Measurements from ENCODE around the gene AMDHD2.

The AMDHD2 gene

DNA sequence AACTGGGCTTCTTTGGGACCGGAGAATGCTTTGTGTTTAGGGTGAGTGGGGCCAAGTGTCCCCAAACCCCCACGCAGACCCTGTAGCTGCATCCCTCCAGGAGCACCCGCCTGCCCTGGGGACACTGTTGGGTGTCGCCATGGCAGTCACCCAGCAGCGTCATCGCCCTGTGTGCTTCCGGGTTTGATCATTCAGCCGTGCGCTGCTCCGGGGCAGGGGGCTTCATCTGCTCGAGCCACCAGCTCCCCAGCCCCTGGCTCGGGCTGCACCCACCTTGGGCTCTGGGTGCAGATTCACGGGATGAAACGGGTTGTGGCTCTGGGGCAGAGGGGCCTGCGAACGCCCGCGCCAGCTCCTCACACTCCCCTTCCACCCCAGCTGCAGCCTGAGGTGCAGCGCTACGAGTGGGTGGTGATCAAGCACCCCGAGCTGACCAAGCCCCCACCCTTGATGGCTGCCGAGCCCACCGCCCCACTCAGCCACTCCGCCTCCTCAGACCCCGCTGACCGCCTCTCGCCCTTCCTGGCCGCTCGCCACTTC lies 20.2 kb upstream of the AMDHD2 start:
- TF ChIP-seq, protein P1, sequence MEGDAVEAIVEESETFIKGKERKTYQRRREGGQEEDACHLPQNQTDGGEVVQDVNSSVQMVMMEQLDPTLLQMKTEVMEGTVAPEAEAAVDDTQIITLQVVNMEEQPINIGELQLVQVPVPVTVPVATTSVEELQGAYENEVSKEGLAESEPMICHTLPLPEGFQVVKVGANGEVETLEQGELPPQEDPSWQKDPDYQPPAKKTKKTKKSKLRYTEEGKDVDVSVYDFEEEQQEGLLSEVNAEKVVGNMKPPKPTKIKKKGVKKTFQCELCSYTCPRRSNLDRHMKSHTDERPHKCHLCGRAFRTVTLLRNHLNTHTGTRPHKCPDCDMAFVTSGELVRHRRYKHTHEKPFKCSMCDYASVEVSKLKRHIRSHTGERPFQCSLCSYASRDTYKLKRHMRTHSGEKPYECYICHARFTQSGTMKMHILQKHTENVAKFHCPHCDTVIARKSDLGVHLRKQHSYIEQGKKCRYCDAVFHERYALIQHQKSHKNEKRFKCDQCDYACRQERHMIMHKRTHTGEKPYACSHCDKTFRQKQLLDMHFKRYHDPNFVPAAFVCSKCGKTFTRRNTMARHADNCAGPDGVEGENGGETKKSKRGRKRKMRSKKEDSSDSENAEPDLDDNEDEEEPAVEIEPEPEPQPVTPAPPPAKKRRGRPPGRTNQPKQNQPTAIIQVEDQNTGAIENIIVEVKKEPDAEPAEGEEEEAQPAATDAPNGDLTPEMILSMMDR (IDR thresholded peaks at IDR 0.05) = no peak

DNA sequence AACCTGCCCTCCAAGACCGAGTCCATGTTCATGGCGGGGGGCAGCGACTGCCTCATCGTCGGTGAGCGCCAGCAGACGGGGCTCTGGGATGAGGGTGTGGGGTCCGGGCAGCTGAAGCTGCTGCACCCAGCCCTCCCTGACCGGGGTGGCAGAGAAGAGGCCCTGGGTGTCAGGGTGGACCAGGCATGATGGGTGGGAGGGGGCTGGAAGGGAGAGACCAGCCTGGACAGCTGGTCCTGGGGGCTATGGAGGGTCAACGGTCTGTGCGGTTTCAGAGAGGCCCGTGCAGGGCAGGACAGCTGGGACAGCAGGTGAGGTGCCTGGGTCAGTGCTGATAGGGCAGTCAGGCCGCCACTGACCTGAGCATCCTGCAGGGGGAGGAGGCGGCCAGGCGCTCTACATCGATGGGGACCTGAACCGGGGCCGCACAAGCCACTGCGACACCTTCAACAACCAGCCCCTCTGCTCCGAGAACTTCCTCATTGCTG lies 19.7 kb upstream of the AMDHD2 start:
- TF ChIP-seq, protein P1 (IDR thresholded peaks at IDR 0.05) = no peak

DNA sequence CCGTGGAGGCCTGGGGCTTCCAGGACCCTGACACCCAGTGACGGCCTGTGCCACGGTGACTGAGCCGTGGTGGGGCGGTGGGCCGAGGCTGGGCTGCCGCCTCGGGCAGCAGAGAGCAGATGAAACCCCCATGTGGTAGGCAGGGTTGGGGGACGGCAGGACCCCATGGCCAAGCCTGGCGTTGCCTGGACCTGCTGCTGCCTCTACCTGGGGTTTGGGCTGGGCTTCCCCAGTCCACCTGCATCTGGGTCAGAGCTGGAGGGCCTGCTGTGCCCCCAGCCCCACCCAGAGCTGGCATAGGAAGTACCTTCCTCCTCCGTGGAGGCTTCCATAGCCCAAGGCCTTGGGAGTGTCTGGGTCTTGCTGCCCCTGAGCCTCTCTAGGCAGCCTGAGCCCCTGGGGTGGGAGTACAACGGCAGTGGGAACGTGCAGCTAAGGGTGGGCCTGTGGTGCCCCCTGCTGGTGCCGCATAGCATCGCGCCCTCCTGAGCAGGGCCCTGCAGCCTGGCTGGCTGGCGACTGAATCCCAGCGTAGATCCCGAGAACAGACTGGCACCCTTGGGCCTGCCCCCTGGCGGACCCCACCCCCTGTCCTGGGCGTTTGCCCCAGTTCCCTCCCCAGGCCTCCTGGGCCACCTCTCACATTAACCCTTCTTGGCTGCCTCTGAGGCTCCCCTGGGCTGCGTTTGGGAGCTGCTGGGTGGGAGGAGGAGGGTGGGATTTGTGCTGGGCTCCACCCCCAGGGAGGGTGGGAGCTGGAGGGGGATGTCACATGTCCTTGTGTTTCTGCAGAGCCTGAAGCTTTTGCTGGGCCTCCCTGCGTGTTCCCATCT lies 19.0 kb upstream of the AMDHD2 start:
- TF ChIP-seq, protein P1 (IDR thresholded peaks at IDR 0.05) = peak; percentile 94

DNA sequence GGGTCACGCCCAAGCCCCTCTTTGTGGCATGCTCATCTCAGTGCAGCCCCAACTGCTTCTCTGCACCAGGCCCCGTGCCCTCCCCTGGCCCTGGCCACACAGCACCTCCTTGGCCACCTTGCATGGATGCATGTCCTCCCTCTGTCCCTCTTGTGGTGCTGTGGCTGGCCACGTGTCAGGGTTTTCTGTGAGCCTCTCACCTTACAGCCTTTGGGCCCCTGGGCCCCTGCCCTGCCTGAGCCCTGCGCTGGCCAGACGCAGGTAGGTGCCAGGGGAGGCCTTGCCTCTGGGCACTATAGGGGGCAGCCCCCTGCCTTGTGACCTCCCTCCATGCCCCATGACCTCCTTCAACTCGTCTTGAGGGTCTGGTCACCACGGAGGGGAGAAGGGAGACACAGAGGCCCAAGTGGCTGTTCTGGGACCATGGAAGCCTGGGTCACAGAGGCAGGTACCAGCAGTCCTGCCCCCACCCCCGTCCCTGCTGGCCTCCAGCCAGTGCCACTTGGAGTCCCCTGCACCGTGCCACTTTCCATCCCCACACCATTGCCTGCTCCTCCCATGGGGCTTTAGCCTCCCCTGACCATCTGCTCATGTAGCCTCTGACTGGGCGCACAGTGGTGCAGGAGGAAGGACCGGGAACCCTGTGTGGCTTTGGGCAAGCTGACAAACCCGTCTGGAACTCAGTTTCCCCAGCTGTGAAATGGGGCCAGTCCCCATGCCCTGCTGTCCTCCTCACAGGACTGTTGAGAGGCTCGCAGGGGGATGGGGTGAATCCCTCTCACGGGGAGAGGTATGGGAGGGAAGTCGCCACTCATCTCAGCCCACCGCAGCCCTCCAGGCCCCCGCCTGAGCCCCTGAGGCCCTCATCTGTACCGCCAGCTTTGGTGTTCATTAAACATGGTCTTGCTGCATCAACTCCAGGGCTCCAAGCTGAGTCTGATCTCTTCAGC lies 17.9 kb upstream of the AMDHD2 start:
- TF ChIP-seq, protein P1 (IDR thresholded peaks at IDR 0.05) = no peak

- TF ChIP-seq, protein P1 (IDR thresholded peaks at IDR 0.05) = no peak
These were observed 14.5 kb upstream of the AMDHD2 start for GRCh38 chr16:2505695-2506094.

DNA sequence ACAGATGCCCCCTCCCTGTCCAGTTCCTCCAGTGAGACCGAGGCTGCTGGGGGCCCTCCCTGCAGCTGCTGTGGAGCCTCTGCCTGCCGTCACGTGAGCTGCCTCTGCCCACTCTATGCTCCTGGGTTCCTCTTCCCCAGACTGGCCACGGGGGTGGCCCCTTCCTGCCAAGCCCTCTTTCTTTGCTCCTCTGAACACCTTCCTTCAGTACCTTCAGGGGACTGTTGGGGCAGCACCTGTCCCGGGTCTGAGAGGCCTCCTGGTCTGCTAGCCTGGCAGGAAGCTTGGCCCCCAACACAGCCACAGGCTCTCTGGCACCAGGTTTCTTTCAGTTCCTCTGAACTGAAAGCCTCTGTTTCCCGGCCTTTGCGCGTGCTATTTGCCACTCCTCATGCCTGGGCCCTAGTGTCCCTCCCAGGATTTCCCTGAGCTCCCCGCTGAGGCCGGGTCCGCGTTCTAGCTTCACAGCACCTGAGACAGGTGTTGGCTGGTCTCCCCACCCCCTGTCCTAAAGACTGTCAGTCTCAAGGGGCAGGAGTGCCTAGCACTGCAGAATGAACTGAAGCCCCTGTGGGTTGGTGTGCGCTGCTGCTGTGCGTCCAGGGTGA lies 13.0 kb upstream of the AMDHD2 start:
- TF ChIP-seq, protein P1 (IDR thresholded peaks at IDR 0.05) = no peak

DNA sequence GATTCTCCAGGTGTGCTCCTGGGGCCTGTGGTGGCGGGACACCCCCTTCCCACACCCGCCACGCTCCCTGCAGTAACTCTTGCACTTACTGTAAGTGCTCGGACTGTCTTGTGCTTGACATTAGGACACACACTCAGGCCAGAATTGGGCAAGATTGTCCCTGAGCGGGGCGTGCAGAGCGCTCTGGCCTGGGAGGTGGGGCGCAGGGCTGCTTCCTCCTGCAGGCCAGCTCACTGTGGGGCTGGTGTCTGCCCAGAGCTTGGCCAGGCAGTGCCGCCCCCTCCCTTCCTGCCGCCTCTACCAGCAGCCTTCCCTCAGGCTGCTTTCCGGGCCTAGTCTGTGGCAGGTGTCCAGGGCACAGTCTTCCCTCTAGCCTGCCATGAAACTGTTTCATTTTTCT lies 12.5 kb upstream of the AMDHD2 start:
- TF ChIP-seq, protein P1 (IDR thresholded peaks at IDR 0.05) = no peak

All from LNCAP (cell line).